HCT116 (cell line): ENCODE results near the gene TMEM54.

ENCODE experiments used
- JUND ChIP-seq: IDR thresholded peaks from 2 replicates; pipeline ENCODE4 v1.6.1; 2012
- TF ChIP-seq, protein P1 (sequence below), 3 experiments: fragments of 200-600 bp in 1 of 3; sonication (generic) in 1 of 3; IDR thresholded peaks in 2 of 3; conservative IDR thresholded peaks in 1 of 3; 2 replicates each; pipeline ENCODE4 v1.5.1; 2012 to 2017; ENCODE audit warnings: low read depth in 2 of 3, low read length in 2 of 3, antibody characterized with exemption in 1 of 3, borderline replicate concordance in 1 of 3, control low read depth in 1 of 3, mild to moderate bottlenecking in 1 of 3, mixed read lengths in 1 of 3, mixed run types in 1 of 3, moderate library complexity in 1 of 3; ENCODE audit not compliant: insufficient read depth in 1 of 3

DNA sequence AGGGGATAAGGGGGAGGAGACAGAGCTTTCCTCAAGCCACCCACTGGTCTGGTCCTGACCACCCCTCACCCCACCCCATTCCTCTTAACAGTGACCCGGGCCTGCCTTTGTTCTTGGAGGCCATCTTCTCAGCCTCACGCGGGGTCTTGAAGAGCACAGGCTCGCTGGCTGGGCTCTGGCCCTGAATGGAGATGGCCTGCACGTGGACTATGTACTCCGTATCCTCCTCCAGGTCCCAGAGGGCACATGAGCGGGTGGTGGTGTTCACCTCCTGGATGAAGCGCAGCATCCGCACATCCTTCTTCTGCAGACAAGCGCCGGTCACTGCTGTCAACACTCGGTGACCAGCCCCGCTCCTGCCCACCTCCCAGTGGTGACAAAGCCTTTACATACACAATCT is 33.1 kb downstream of the TMEM54 start:
- no peak for TF ChIP-seq JUND
- TF ChIP-seq, protein P1, sequence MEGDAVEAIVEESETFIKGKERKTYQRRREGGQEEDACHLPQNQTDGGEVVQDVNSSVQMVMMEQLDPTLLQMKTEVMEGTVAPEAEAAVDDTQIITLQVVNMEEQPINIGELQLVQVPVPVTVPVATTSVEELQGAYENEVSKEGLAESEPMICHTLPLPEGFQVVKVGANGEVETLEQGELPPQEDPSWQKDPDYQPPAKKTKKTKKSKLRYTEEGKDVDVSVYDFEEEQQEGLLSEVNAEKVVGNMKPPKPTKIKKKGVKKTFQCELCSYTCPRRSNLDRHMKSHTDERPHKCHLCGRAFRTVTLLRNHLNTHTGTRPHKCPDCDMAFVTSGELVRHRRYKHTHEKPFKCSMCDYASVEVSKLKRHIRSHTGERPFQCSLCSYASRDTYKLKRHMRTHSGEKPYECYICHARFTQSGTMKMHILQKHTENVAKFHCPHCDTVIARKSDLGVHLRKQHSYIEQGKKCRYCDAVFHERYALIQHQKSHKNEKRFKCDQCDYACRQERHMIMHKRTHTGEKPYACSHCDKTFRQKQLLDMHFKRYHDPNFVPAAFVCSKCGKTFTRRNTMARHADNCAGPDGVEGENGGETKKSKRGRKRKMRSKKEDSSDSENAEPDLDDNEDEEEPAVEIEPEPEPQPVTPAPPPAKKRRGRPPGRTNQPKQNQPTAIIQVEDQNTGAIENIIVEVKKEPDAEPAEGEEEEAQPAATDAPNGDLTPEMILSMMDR (IDR thresholded peaks at IDR 0.05 in 2 of 3, conservative IDR thresholded peaks at IDR 0.05 in 1 of 3; ENCODE audit: borderline replicate concordance in 1 of 3, insufficient read depth in 1 of 3, low read depth in 2 of 3, low read length in 2 of 3): no peak
